T-cell (primary cell): ENCODE measurements around the gene PNO1. TPM values are rescaled to one million over a fixed set of nuclear protein-coding genes. Genes with fewer than 3 reads are reported as not detected.

Experiments
- ATAC-seq, 4 experiments: fragments of 200-7000 bp in 3 of 4; fragments of 150-1000 bp in 1 of 4; cut with Tn5 transposase; replicated peaks in 1 of 4; 1 replicate in 3 of 4; 2 replicates in 1 of 4; pipeline ENCODE4 v1.10.0; 2021; ENCODE audit warnings: moderate library complexity in 3 of 4, mild to moderate bottlenecking in 2 of 4, moderate number of reproducible peaks in 1 of 4
- CTCF ChIA-PET, 2 donors: fragments of 300-600 bp; sonication (Branson Sonifier 250); formaldehyde crosslinking; loops; one replicate each; lab custom pipeline; 2022; ENCODE audit warnings: antibody characterized with exemption in 2 of 2; lab: Charles Lee
- POLR2A ChIA-PET, 2 donors: fragments of 300-600 bp; sonication (Branson Sonifier 250); formaldehyde crosslinking; loops; one replicate each; lab custom pipeline; 2022; ENCODE audit warnings: antibody characterized with exemption in 2 of 2; lab: Charles Lee
- DNase-seq, 35 experiments: peaks; one replicate each; pipeline versions ENCODE4 v3.0.0 to v3.0.0-alpha.2; 2013 to 2023
- H3K27ac ChIP-seq: one replicate; pipeline ENCODE4 v1.5.1; 2013; ENCODE audit warnings: low read length
- H3K27me3 ChIP-seq, 2 experiments: replicated peaks in 1 of 2; 1 replicate in 1 of 2; 2 replicates in 1 of 2; pipeline versions ENCODE4 v1.6.1 to v1.7.0; 2013; ENCODE audit warnings: low read length in 1 of 2, mixed read lengths in 1 of 2; ENCODE audit not compliant: control insufficient read depth in 2 of 2, insufficient read depth in 2 of 2; ENCODE audit errors: extremely low read depth in 1 of 2
- H3K36me3 ChIP-seq, 2 donors: 1 replicate in 1 of 2; 2 replicates in 1 of 2; pipeline versions ENCODE4 v1.6.1 to v1.7.0; 2013; ENCODE audit warnings: low read length in 1 of 2; ENCODE audit not compliant: control insufficient read depth in 2 of 2, insufficient read depth in 1 of 2; ENCODE audit errors: extremely low read depth in 1 of 2
- H3K4me1 ChIP-seq, 2 experiments: 1 replicate in 1 of 2; 2 replicates in 1 of 2; pipeline versions ENCODE4 v1.6.1 to v1.7.0; 2013; ENCODE audit warnings: low read length in 2 of 2, mixed read lengths in 1 of 2; ENCODE audit not compliant: insufficient read depth in 2 of 2, control insufficient read depth in 1 of 2; ENCODE audit errors: extremely low read depth in 1 of 2
- H3K4me3 ChIP-seq, 2 donors: 1 replicate in 1 of 2; 2 replicates in 1 of 2; pipeline versions ENCODE4 v1.5.1 to v1.7.0; 2013; ENCODE audit warnings: mild to moderate bottlenecking in 2 of 2, low read length in 1 of 2, moderate library complexity in 1 of 2; ENCODE audit not compliant: control insufficient read depth in 1 of 2; ENCODE audit errors: extremely low read depth in 1 of 2
- H3K9me3 ChIP-seq: 2 replicates; pipeline ENCODE4 v1.7.0; 2013
- H3K27ac Mint-ChIP-seq, 2 donors: one replicate each; pipeline ENCODE4 v1.8.0; 2020 to 2021; ENCODE audit warnings: mild to moderate bottlenecking in 2 of 2, mixed read lengths in 2 of 2
- H3K27me3 Mint-ChIP-seq, 2 donors: one replicate each; pipeline ENCODE4 v1.8.0; 2021 to 2022; ENCODE audit warnings: mixed read lengths in 2 of 2
- H3K36me3 Mint-ChIP-seq: one replicate; pipeline ENCODE4 v1.8.0; 2021; ENCODE audit warnings: mixed read lengths
- H3K4me1 Mint-ChIP-seq, 3 donors: one replicate each; pipeline ENCODE4 v1.8.0; 2020 to 2022; ENCODE audit warnings: mixed read lengths in 3 of 3, mild to moderate bottlenecking in 1 of 3
- H3K4me3 Mint-ChIP-seq, 3 donors: one replicate each; pipeline ENCODE4 v1.8.0; 2020 to 2022; ENCODE audit warnings: mild to moderate bottlenecking in 3 of 3, mixed read lengths in 3 of 3, moderate library complexity in 3 of 3
- H3K9me3 Mint-ChIP-seq, 3 donors: one replicate each; pipeline ENCODE4 v1.8.0; 2020 to 2022; ENCODE audit warnings: mixed read lengths in 3 of 3
- WGBS: methylation state at CpG from one replicate; pipeline ENCODE4 v1.1.5; 2013; ENCODE audit warnings: missing lambda C conversion rate; ENCODE audit not compliant: insufficient coverage; 5-methylcytosine and 5-hydroxymethylcytosine counted together
- total RNA-seq, 35 experiments: library from RNA in 6 of 35; stranded (reverse) in 6 of 35; fragments of 120-200 nt in 1 of 35; gene quantifications; one replicate each; pipeline versions ENCODE4 v1.2.1 to v1.2.4 and lab custom pipeline; 2013 to 2026

PNO1 gene
- total RNA-seq, 5 donors from 2014 or later (not counting 1 experiment from before 2014, with no cell fraction given) = 9.9 to 26.5 (median 13.1) TPM

DNA sequence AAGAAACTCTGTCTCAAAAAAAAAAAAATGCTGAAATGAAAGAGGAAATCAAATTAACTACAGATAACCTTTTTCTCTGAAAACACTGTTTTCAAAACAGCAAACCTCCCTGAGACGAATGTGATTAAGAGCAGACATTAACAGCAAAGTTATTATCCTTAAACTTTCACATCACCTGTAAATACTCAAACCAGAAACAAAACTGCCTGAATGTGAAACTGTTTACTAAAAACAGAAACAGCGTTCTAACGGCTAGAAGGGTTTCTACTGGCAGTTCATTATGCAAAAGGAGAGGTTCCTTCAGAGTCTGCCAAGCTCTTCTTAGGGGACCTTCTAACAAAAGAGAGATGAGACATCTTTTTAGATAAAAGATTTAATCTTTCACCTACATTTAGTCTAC is 45.9 kb downstream of the PNO1 start:
- peaks cover 20 to 36% of the 10 kb centered on the region in 2 experiments for H3K4me1 ChIP-seq
- CTCF ChIA-PET = interaction anchor here in 1 of 2 donors (1.4 kb wide), 1 partner anchor 18 kb away, joined by 3 read pairs; no protein-coding TSS in a partner anchor
- H3K9me3 ChIP-seq = no peaks in the 10 kb centered on the region
- peak; percentile 37 to 59 (median 43) for ATAC-seq
- POLR2A ChIA-PET = no interaction called here
- Mint-ChIP-seq H3K4me1 (peaks cover 79 to 86% (median 82%) of the 10 kb centered on the region in 3 donors), H3K4me3 (peak overlapping the region; percentile 52 to 73 (median 55)), H3K27ac (peak overlapping the region; percentile 66 to 88), H3K9me3 (no peaks in the 10 kb centered on the region), H3K36me3 (peaks cover 4% of the 10 kb centered on the region), H3K27me3 (no peaks in the 10 kb centered on the region)
- peak overlapping the region; percentile 40 for H3K27ac ChIP-seq
- no peaks in the 10 kb centered on the region for H3K27me3 ChIP-seq
- peak in 1 of 35 experiments; percentile 31 for DNase-seq
- peaks cover 0 to 11% of the 10 kb centered on the region in 2 donors for H3K36me3 ChIP-seq
- no CpG with 5 or more reads among the region's 3 CpGs for WGBS
- peak overlapping the region in 1 of 2 donors; percentile 12 for H3K4me3 ChIP-seq

GRCh38 chr2:68206793-68207192 is 49.1 kb downstream of the PNO1 start:
- Histone ChIP-seq H3K9me3 (no peaks in the 10 kb centered on the region), H3K4me3 (no peak overlapping the region), H3K4me1 (peaks cover 20 to 30% of the 10 kb centered on the region in 2 experiments), H3K27me3 (no peaks in the 10 kb centered on the region), H3K36me3 (peaks cover 0 to 16% of the 10 kb centered on the region in 2 donors), H3K27ac (no peak overlapping the region)
- ChIA-PET CTCF (interaction anchor here (0.5 to 2.4 kb wide), 8 partner anchors 9 to 45 kb away, joined by 3 to 7 read pairs (median 4); partner anchors contain the start of gene PPP3R1 (in 1 of the 2)), POLR2A (interaction anchor here (0.6 to 0.7 kb wide), 3 partner anchors 12 to 35 kb away, joined by 3 to 6 read pairs (median 3); no protein-coding TSS in a partner anchor)
- Mint-ChIP-seq H3K27ac (peak overlapping the region; percentile 46 to 65), H3K36me3 (peaks cover 19% of the 10 kb centered on the region), H3K4me1 (peaks cover 70 to 82% (median 77%) of the 10 kb centered on the region in 3 donors), H3K9me3 (no peaks in the 10 kb centered on the region), H3K4me3 (peak overlapping the region in 2 of 3 donors; percentile 1 to 52), H3K27me3 (no peaks in the 10 kb centered on the region)
- DNase-seq (no peak), ATAC-seq (no peak)

GRCh38 chr2:68214381-68214780 is 56.7 kb downstream of the PNO1 start:
- ATAC-seq (no peak), DNase-seq (no peak)
- WGBS = 72% methylated on average over 2 of the region's 5 CpGs
- no peak overlapping the region for H3K4me3 Mint-ChIP-seq
- peak overlapping the region; percentile 45 to 70 for H3K27ac Mint-ChIP-seq
- no peak overlapping the region for H3K4me3 ChIP-seq
- no peaks in the 10 kb centered on the region for H3K9me3 ChIP-seq
- H3K9me3 Mint-ChIP-seq = no peaks in the 10 kb centered on the region
- H3K36me3 Mint-ChIP-seq = peaks cover 37% of the 10 kb centered on the region
- CTCF ChIA-PET = interaction anchor here in 1 of 2 donors (1.4 kb wide), 1 partner anchor 12 kb away, joined by 4 read pairs; no protein-coding TSS in a partner anchor
- POLR2A ChIA-PET = no interaction called here
- H3K27me3 Mint-ChIP-seq = no peaks in the 10 kb centered on the region
- H3K4me1 Mint-ChIP-seq = peaks cover 70 to 82% (median 79%) of the 10 kb centered on the region in 3 donors
- H3K27ac ChIP-seq = no peak overlapping the region
- peaks cover 0 to 16% of the 10 kb centered on the region in 2 donors for H3K36me3 ChIP-seq
- H3K4me1 ChIP-seq = peaks cover 2 to 7% of the 10 kb centered on the region in 2 experiments
- H3K27me3 ChIP-seq = no peaks in the 10 kb centered on the region

- Mint-ChIP-seq H3K4me1 (peaks cover 79 to 89% (median 87%) of the 10 kb centered on the region in 3 donors), H3K4me3 (no peak overlapping the region)
- no CpG with 5 or more reads among the region's 2 CpGs for WGBS
Observed at GRCh38 chr2:68216454-68217310, 59.0 kb downstream of the PNO1 start.

DNA sequence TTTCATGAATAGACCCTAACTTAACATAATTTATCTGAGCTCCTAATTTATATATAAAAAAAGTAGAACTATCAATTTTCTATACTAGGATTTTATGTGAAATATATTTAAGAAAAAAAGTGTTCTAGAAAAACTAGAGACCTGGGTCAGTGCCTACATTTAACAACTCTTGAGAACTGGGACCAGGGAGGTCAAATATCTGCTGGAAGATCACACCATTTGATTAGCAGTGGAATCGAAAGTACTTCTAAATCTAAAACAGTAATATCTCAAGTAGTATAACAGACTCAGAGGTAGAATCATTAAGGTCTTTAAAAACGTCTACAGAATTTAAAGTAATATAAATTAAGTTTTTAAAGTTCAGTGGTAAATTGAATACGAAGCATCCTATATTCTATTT is 60.0 kb downstream of the PNO1 start:
- Mint-ChIP-seq H3K9me3 (peaks cover 0 to 3% (median 0%) of the 10 kb centered on the region in 3 donors), H3K4me3 (no peak overlapping the region), H3K36me3 (peaks cover 25% of the 10 kb centered on the region), H3K4me1 (peaks cover 84 to 89% (median 88%) of the 10 kb centered on the region in 3 donors), H3K27me3 (no peaks in the 10 kb centered on the region), H3K27ac (no peak overlapping the region)
- no peaks in the 10 kb centered on the region for H3K27me3 ChIP-seq
- no peak overlapping the region for H3K27ac ChIP-seq
- ChIA-PET CTCF (interaction anchor here (0.6 to 2.9 kb wide), 5 partner anchors 11 to 36 kb away, joined by 3 to 10 read pairs (median 3); no protein-coding TSS in a partner anchor), POLR2A (interaction anchor here (0.7 to 0.8 kb wide), 2 partner anchors 11 to 58 kb away, joined by 3 read pairs; no protein-coding TSS in a partner anchor)
- no peaks in the 10 kb centered on the region for H3K9me3 ChIP-seq
- H3K4me3 ChIP-seq = no peak overlapping the region
- peaks cover 7% of the 10 kb centered on the region in 2 experiments for H3K4me1 ChIP-seq
- H3K36me3 ChIP-seq = peaks cover 2 to 9% of the 10 kb centered on the region in 2 donors
- ATAC-seq (no peak), DNase-seq (no peak)
- no CpG with 5 or more reads among the region's 3 CpGs for WGBS

More at GRCh38 chr2:68216454-68217310, 59.0 kb downstream of the PNO1 start:
- H3K27ac ChIP-seq = no peak overlapping the region
- DNase-seq (no peak), ATAC-seq (no peak)
- ChIA-PET CTCF (interaction anchor here (0.6 to 2.9 kb wide), 9 partner anchors 10 to 1412 kb away, joined by 3 to 10 read pairs (median 4); no protein-coding TSS in a partner anchor), POLR2A (interaction anchor here (0.7 to 1.1 kb wide), 3 partner anchors 9 to 59 kb away, joined by 3 to 5 read pairs (median 3); no protein-coding TSS in a partner anchor)
- H3K36me3 ChIP-seq = peaks cover 2 to 12% of the 10 kb centered on the region in 2 donors
- Mint-ChIP-seq H3K27ac (peak overlapping the region in 1 of 2 donors; percentile 40), H3K9me3 (peaks cover 0 to 3% (median 0%) of the 10 kb centered on the region in 3 donors), H3K36me3 (peaks cover 27% of the 10 kb centered on the region), H3K27me3 (no peaks in the 10 kb centered on the region)
- H3K4me1 ChIP-seq = peaks cover 5 to 7% of the 10 kb centered on the region in 2 experiments
- no peaks in the 10 kb centered on the region for H3K27me3 ChIP-seq
- no peak overlapping the region for H3K4me3 ChIP-seq
- no peaks in the 10 kb centered on the region for H3K9me3 ChIP-seq
